ENCODE measurements around the gene PSG5.
A peak's percentile ranks its signal among the peaks of the same experiment; 100 is the strongest.
"Not testable (repeated sequence)": the region's sequence is repeated elsewhere in the genome, so short reads cannot be mapped to it uniquely, and the experiment has no call there.

PSG5 gene

DNA sequence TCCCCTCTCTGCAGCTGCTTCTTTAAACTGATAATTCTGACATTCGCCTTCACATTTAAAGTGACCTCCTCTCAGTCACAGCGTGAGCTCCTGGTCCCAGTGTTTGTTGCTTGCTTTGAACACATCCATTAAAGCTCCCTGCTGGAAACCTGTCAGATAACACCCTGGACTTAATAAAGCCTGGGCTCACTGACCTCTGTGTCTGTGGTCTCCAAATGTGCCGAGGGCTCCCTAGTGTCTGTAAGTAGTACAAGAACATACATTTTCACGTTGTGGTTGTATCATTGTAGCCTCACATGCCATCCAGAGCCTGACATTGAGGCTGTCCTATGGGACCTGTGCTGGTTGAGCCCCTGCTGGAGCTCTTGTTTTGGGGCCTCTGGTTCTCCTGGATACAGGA lies 21.7 kb upstream of the PSG5 start:
- TF ChIP-seq ZC3H10 (CRISPR knock-in tag; IDR thresholded peaks at IDR 0.05): no peak
- TF ChIP-seq, protein P1, sequence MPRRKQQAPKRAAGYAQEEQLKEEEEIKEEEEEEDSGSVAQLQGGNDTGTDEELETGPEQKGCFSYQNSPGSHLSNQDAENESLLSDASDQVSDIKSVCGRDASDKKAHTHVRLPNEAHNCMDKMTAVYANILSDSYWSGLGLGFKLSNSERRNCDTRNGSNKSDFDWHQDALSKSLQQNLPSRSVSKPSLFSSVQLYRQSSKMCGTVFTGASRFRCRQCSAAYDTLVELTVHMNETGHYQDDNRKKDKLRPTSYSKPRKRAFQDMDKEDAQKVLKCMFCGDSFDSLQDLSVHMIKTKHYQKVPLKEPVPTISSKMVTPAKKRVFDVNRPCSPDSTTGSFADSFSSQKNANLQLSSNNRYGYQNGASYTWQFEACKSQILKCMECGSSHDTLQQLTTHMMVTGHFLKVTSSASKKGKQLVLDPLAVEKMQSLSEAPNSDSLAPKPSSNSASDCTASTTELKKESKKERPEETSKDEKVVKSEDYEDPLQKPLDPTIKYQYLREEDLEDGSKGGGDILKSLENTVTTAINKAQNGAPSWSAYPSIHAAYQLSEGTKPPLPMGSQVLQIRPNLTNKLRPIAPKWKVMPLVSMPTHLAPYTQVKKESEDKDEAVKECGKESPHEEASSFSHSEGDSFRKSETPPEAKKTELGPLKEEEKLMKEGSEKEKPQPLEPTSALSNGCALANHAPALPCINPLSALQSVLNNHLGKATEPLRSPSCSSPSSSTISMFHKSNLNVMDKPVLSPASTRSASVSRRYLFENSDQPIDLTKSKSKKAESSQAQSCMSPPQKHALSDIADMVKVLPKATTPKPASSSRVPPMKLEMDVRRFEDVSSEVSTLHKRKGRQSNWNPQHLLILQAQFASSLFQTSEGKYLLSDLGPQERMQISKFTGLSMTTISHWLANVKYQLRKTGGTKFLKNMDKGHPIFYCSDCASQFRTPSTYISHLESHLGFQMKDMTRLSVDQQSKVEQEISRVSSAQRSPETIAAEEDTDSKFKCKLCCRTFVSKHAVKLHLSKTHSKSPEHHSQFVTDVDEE (CRISPR knock-in tag; IDR thresholded peaks at IDR 0.05): no peak
- no peak for TF ChIP-seq TOX (CRISPR knock-in tag; IDR thresholded peaks at IDR 0.05; ENCODE audit: borderline replicate concordance)
- TF ChIP-seq, protein P2, sequence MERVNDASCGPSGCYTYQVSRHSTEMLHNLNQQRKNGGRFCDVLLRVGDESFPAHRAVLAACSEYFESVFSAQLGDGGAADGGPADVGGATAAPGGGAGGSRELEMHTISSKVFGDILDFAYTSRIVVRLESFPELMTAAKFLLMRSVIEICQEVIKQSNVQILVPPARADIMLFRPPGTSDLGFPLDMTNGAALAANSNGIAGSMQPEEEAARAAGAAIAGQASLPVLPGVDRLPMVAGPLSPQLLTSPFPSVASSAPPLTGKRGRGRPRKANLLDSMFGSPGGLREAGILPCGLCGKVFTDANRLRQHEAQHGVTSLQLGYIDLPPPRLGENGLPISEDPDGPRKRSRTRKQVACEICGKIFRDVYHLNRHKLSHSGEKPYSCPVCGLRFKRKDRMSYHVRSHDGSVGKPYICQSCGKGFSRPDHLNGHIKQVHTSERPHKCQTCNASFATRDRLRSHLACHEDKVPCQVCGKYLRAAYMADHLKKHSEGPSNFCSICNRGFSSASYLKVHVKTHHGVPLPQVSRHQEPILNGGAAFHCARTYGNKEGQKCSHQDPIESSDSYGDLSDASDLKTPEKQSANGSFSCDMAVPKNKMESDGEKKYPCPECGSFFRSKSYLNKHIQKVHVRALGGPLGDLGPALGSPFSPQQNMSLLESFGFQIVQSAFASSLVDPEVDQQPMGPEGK (CRISPR knock-in tag; IDR thresholded peaks at IDR 0.05; ENCODE audit: borderline replicate concordance): no peak
- ATAC-seq: no peak

DNA sequence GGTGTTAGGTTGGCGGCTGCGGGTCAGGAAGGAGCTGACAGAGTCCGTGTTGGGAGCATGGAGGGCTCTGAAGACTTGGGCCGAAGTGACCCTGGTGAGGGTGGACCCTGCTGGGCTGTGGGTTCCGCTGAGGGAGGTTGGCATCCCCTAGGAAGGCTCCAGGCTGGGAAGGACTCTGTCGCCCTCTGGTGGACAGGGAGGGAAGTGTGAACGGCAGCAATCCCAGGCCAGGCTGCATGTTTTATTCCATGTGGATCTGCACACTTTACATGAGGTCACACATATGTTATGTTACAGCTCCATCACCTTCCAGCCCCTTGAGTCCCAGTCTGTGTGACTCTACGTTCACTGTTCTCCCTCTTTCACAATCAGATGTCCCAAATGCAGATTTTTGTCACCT lies 20.8 kb upstream of the PSG5 start:
- not testable (repeated sequence) for ATAC-seq

DNA sequence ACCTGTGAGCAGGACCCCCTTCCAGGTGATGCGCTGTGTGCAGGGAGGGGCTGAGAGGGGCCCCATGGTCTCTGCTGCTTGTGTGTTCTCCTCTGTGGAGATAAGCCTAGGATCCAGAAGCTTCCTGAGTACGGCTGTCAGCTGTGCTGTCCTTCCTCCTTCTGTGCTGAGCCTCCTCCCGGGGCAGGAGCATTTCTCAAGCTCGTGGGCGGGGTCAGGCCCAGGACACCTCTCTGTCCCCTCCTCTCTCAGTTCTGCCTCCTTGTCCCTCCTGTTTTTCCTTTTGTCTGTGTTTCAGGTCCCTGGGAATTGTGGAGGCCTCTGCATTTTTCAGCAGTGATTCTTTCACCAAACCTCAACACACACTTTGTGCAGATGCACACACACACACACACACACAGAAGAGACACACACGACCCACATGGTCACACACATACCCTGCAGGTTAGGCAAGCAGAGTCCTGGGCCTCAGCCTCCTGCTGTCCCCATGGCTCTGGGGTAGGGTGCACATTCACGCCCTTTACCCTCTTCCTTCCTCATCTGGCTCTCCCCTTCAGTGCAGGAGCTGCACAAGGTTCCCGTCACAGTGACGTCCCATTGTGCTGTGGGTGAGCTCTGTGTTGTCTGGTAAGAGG lies 19.3 kb upstream of the PSG5 start, which contains the start of gene PSG4:
Gene PSG4, minus strand, starts transcription at position 168 of the 635 bp plus-strand sequence. Its CDS starts 102 bp downstream, at position 66.
- 0 out of 3 replicates have a peak, but pooled peaks have one; percentile 21 for ATAC-seq

DNA sequence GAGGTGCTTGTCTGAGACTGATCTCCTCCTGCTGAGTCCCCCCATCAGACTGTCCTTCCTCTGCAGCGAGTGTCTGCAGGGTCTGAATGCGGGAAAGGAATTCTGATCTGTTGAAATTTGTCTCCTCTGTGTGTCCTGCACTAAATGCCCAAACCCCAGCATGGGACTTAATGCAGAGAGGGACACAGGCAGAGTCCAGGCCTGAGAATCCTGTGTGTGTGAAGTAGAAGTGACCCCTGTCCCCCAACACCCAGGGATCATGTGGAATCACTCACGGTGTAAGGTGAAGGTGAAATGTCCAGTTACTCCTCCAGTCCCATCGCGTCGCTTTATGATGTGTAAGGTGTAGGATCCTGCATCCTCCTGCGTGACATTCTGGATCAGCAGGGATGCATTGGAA lies 17.3 kb upstream of the PSG5 start:
- ATAC-seq: not testable (repeated sequence)

DNA sequence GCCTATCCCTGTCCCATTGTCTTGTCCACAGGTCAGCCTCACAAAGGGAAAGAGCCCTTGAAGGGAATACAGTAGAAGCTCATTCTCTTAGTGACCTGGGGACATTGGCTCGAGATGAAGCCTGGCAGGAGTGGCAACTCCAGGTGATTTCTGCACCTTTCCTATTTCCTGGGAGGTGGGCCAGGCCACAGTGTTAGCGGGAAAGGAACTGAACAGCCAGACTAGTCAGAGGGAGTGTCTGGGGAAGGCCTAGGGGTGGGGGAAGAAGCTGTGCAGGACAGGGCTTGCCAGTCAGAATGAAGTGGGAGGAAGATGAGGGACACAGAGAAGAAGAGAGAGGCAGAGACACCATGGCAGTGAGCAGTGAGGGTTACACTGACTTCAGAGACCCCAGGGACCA lies 15.6 kb upstream of the PSG5 start:
- ATAC-seq: not testable (repeated sequence)

DNA sequence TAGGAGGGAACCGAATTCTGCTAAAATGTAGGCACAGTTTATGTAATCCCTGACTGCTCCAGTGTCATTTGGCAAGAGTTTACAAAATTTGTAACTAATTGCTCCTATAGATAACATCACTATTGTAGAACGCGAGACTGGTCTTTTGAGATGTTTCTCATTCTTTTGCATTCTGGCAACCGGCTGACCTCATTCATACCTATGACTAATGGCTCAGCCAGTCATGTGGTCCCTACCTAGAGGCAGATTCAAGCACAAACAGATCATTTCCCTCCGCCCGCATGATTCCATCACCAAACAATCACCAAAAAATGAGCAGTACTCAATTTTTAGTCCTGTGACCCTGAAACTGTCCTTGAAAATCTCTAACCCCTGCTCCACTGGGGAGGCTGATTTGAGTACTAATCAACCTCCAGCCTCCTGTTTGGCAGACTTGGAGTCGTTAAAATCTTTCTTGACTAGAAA lies 15.0 kb upstream of the PSG5 start:
- TF ChIP-seq ISL1 (CRISPR knock-in tag; IDR thresholded peaks at IDR 0.05) (peak; percentile 57), CSDC2 (CRISPR knock-in tag; IDR thresholded peaks at IDR 0.05) (0 out of 2 replicates have a peak, but pooled peaks have one; percentile 19), SNAI2 (CRISPR knock-in tag; IDR thresholded peaks at IDR 0.05) (peak; percentile 25; the same call in 1 of the 2 replicates)
- TF ChIP-seq, protein P3, sequence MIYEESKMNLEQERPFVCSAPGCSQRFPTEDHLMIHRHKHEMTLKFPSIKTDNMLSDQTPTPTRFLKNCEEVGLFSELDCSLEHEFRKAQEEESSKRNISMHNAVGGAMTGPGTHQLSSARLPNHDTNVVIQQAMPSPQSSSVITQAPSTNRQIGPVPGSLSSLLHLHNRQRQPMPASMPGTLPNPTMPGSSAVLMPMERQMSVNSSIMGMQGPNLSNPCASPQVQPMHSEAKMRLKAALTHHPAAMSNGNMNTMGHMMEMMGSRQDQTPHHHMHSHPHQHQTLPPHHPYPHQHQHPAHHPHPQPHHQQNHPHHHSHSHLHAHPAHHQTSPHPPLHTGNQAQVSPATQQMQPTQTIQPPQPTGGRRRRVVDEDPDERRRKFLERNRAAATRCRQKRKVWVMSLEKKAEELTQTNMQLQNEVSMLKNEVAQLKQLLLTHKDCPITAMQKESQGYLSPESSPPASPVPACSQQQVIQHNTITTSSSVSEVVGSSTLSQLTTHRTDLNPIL (CRISPR knock-in tag; IDR thresholded peaks at IDR 0.05; ENCODE audit: low read depth): peak; percentile 63; the same call in 1 of the 2 replicates
- peak; percentile 89 for ATAC-seq

DNA sequence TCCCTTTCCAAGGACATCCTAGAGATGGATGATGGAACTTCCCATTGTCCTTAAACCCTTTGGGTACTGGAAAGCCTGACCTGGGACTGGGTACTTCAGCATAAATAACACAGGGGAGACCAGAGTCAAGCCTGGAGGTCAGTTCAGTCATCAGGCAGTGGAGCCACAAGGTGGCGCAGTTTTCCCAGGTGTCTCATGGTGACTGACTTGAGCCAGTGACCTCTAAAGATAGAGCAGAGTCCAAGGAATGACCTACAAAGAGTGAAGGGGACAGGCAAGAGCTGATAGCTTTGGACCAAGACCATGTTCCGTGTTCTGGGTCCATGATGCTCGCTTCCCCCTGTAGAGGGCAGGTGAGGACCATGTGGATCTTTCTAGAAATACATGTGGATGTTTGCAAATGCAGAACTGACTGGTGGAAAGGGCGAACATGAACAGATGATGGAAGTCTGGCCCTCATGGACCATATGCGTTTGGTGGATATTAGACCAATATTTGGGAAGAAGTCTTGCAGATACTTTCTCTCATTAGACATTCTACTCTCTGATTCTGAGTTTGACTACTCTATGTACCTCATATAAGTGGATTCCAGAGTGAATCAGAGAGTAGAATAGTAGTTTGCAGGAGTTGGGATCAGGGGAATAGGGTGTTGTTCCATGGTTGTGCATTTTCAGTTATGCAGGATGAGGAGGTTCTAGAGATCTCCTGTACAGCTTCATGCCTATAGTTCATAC lies 12.5 kb upstream of the PSG5 start:
- ATAC-seq: not testable (repeated sequence)

DNA sequence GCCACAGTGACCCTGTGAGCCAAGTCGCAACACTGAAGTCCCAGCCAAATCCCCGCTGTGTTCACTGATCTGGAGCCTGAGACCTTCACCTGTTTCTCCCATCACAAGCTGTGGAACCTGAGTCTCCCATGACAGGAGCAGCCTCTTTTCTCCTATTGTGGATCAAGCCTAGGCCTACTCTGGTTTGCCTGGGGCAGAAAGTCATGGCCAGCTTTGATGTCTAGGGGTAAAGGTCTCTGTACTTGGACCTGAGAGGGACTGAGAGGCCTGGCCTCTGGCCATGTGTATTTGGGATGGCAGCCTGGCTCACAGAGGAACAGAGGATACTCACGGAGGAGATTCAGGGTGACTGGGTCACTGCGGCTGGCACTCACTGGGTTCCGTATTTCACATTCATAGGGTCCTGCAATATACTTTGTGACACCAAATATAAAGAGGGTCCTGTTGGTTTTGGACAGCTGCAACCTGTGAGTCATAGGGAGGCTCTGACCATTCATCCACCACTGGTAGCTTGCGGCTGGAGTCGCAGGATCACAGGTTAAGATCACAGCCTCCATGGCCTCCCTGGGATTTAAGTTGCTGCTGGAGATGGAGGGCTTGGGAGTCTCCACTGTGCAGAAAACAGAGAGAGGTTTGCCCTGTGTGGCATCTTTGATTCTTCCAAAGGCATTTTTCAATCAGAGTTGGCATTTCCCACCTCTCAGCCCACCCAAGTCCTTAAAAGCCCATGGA lies 11.5 kb upstream of the PSG5 start:
- not testable (repeated sequence) for ATAC-seq

DNA sequence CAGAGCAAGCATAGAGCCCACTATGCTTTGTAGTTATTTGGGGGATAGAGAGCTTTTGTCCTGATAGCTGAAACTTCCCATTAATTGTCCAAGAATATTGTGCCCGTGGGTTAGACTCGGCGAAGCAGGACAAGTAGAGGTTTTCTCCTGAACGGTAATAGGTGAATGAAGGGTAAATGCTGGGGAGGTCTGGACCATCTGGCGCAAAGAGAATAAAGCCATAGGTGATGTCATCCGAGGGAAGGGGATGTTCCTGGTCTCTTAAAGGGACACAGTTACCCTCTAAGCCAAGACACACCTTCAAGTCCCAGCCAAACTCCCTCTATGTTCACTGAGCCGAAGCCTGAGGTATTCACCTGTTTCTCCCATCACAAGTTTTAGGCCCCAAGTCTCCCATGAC lies 8.1 kb upstream of the PSG5 start:
- ATAC-seq: not testable (repeated sequence)

DNA sequence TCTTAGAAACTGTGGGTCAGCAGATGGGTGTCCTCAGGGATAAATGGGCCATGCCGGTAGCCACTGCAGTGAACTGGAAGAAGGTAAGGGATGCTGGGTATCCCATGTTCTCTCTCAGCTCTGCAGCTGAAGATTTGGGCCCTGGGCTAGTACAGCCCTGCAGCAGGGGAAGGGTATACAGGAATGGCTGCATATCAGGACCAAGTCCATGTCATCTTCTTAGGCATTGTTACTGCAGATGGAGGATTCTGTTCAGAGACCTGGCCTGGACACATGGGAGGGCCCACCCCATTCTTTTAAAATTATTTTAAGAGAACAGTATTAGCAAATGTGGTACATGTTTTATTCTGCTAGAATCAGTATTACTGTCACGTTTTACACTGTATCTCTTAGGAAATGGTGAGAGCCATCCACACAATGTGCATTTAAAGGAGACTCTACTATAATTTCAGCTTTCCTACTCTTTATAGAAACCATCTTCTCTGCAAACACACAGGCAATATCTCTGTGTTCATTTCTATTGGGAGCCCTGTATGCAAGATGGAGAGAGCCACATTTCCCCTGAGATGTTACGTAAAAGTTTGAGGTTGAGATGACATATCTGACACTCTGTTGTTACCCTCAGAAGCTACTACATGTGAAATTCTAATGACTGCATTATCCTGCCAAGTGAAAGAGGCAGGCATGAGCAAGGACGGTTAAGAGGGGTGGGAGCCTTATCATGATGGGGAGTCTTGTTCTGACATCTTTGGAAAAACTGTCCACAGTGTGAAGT lies 6.2 kb upstream of the PSG5 start:
- not testable (repeated sequence) for ATAC-seq

DNA sequence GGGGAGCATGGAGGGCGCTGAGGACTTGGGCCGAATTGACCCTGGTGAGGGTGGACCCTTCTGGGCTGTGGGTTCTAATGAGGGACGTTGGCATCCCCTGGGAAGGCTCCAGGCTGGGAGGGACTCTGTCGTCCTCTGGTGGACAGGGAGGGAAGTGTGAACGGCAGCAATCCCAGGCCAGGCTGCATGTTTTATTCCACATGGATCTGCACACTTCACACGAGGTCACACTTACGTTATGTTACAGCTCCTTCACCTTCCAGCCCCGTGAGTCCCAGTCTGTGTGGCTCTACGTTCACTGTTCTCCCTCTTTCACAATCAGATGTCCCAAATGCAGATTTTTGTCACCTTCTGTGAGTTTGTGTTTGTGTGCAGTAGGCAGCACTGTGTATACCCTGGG lies 1.8 kb upstream of the PSG5 start:
- not testable (repeated sequence) for ATAC-seq

Measured in SK-N-SH treated with all-trans-retinoic acid at 6 μM for 48 hours (cell line).